Mucosa of descending colon (tissue), 3 donors: ENCODE measurements around the gene PRKG1. TPM values are rescaled to one million over a fixed set of nuclear protein-coding genes. Genes with fewer than 3 reads are reported as not detected.
"Not testable (repeated sequence)": the region's sequence is repeated elsewhere in the genome, so short reads cannot be mapped to it uniquely, and the experiment has no call there.

Source experiments
- ATAC-seq: fragments of 200-7000 bp; cut with Tn5 transposase; one replicate; pipeline ENCODE4 v1.9.1; 2020; ENCODE audit warnings: mild to moderate bottlenecking, moderate library complexity
- DNase-seq, 3 donors: peaks; one replicate each; pipeline ENCODE4 v3.0.0-alpha.2; 2020
- H3K36me3 ChIP-seq: fragments of 200-600 bp; one replicate; pipeline ENCODE4 v1.8.0; 2021; ENCODE audit warnings: low read depth, mild to moderate bottlenecking
- H3K4me1 ChIP-seq: fragments of 200-600 bp; one replicate; pipeline ENCODE4 v1.8.0; 2021; ENCODE audit warnings: low read depth, mild to moderate bottlenecking
- H3K4me3 ChIP-seq: fragments of 200-600 bp; one replicate; pipeline ENCODE4 v1.8.0; 2021; ENCODE audit warnings: mild to moderate bottlenecking
- H3K9me3 ChIP-seq: fragments of 200-600 bp; one replicate; pipeline ENCODE4 v1.8.0; 2021; ENCODE audit warnings: mild to moderate bottlenecking
- CTCF ChIP-seq: fragments of 200-600 bp; IDR thresholded peaks from one replicate; pipeline ENCODE4 v1.8.0; 2022; ENCODE audit warnings: antibody characterized with exemption, mild to moderate bottlenecking
- intact Hi-C, 2 donors: fragments of 100-400 bp; cut with DNase I in 1 of 2; cut with micrococcal nuclease in 1 of 2; formaldehyde crosslinking; loops; one replicate each; pipeline versions ENCODE4 v1.11.0 to v1.11.1; 2022; cut with DNase I, micrococcal nuclease
- total RNA-seq, 3 donors: library from RNA; stranded (reverse); fragmentation: NEBNext Ultra II Directional in 2 of 3; extraction: Animal tissue kit (Norgen Biotek cat#: 25700) in 2 of 3; gene quantifications; one replicate each; pipeline versions ENCODE4 v1.2.1 to v1.2.4, GENCODE V29; 2021 to 2023
- donor health status: DM: no; HTN: no; CAD: no; lungs with moderate emphysema.
- donor health status: DM: no; HTN: no; CAD: no.
- donor health status: DM: no; HTN: yes; CAD: no.

Gene PRKG1
- total RNA-seq, 3 donors from 2014 or later, result 17.1 to 55.6 (median 21.1) TPM

- no peak for ATAC-seq
- DNase-seq, result no peak
- no peaks in the 10 kb centered on the region for H3K4me1 ChIP-seq
- TF ChIP-seq CTCF, result no peak
- H3K9me3 ChIP-seq, result no peaks in the 10 kb centered on the region
- intact Hi-C loops, result no loop called here
- H3K4me3 ChIP-seq, result no peak overlapping the region
- H3K36me3 ChIP-seq, result no peaks in the 10 kb centered on the region
Observed at GRCh38 chr10:51743146-51743545, 668.9 kb downstream of the PRKG1 start.

- intact Hi-C loops, result no loop called here
- Histone ChIP-seq H3K4me3 (no peak overlapping the region), H3K9me3 (no peaks in the 10 kb centered on the region), H3K4me1 (no peaks in the 10 kb centered on the region), H3K36me3 (no peaks in the 10 kb centered on the region)
- ATAC-seq (no peak), DNase-seq (no peak)
- no peak for TF ChIP-seq CTCF
Observed at GRCh38 chr10:51744235-51745000, 670.1 kb downstream of the PRKG1 start.

- no peak for TF ChIP-seq CTCF
- Histone ChIP-seq H3K4me1 (no peaks in the 10 kb centered on the region), H3K36me3 (no peaks in the 10 kb centered on the region), H3K4me3 (no peak overlapping the region), H3K9me3 (no peaks in the 10 kb centered on the region)
- intact Hi-C loops, result no loop called here
- DNase-seq, result no peak
- ATAC-seq, result no peak
Observed at GRCh38 chr10:51745397-51745796, 671.1 kb downstream of the PRKG1 start.

- no peak for TF ChIP-seq CTCF
- no peak overlapping the region for H3K4me3 ChIP-seq
- DNase-seq, result no peak
- H3K36me3 ChIP-seq, result no peaks in the 10 kb centered on the region
- ATAC-seq, result no peak
- H3K4me1 ChIP-seq, result no peaks in the 10 kb centered on the region
- intact Hi-C loops, result no loop called here
- no peaks in the 10 kb centered on the region for H3K9me3 ChIP-seq
Observed at GRCh38 chr10:51747216-51747615, 672.9 kb downstream of the PRKG1 start.

GRCh38 chr10:51748959-51749358 lies 674.7 kb downstream of the PRKG1 start:
- no peak for DNase-seq
- intact Hi-C loops, result no loop called here
- no peak for ATAC-seq
- no peak for TF ChIP-seq CTCF
- H3K36me3 ChIP-seq, result no peaks in the 10 kb centered on the region
- no peaks in the 10 kb centered on the region for H3K4me1 ChIP-seq
- H3K4me3 ChIP-seq, result no peak overlapping the region
- H3K9me3 ChIP-seq, result no peaks in the 10 kb centered on the region

GRCh38 chr10:51758366-51758765 lies 684.1 kb downstream of the PRKG1 start:
- no peak for ATAC-seq
- DNase-seq, result no peak
- Histone ChIP-seq H3K4me1 (no peaks in the 10 kb centered on the region), H3K9me3 (no peaks in the 10 kb centered on the region), H3K36me3 (no peaks in the 10 kb centered on the region), H3K4me3 (no peak overlapping the region)
- no peak for TF ChIP-seq CTCF
- intact Hi-C loops, result no loop called here

GRCh38 chr10:51758838-51759237 lies 684.6 kb downstream of the PRKG1 start:
- H3K9me3 ChIP-seq, intact Hi-C loops, H3K4me3 ChIP-seq, H3K4me1 ChIP-seq, H3K36me3 ChIP-seq, DNase-seq, ATAC-seq: not testable (repeated sequence)
